Endothelial cell of umbilical vein (primary cell): ENCODE data around the gene KIF15. TPM values are rescaled to one million over a fixed set of nuclear protein-coding genes. Genes with fewer than 3 reads are reported as not detected.

ENCODE experiments used
- BruUV-seq: library from RNA; stranded (reverse); fragments of 400-500 nt; replicated peaks from 2 replicates; lab custom pipeline; 2021; lab: Mats Ljungman, UMichigan
- CTCF ChIA-PET: fragments of 300-600, 350-600 bp; sonication (Branson Sonifier 250); formaldehyde crosslinking; loops from one replicate; lab custom pipeline; 2021; ENCODE audit warnings: antibody characterized with exemption, inconsistent platforms; lab: Charles Lee
- POLR2A ChIA-PET: fragments of 300-600, 350-600 bp; sonication (Branson Sonifier 250); formaldehyde crosslinking; loops from one replicate; lab custom pipeline; 2021; ENCODE audit warnings: antibody characterized with exemption, inconsistent platforms; lab: Charles Lee
- DNase-seq: peaks from one replicate; pipeline ENCODE4 v3.0.0-alpha.2; 2011; ENCODE audit warnings: low read depth, low spot score
- FAIRE-seq: peaks from 2 replicates; lab custom pipeline; 2011; peaks lifted over from hg19 to GRCh38; lab: Jason Lieb, UNC
- H2AFZ ChIP-seq: 2 replicates; pipeline ENCODE4 v1.6.0; 2012; ENCODE audit warnings: low read depth, low read length, control low read depth, inconsistent platforms
- H3K27ac ChIP-seq: 2 replicates; pipeline ENCODE4 v1.5.1; 2011; ENCODE audit warnings: low read depth, mild to moderate bottlenecking, control low read depth, low read length, moderate library complexity; ENCODE audit not compliant: insufficient read depth
- H3K27me3 ChIP-seq, 2 experiments: 2 replicates each; pipeline versions ENCODE4 v1.6.0 to v1.6.1; 2011; ENCODE audit warnings: low read length in 2 of 2, mixed read lengths in 1 of 2; ENCODE audit not compliant: control insufficient read depth in 2 of 2, insufficient read depth in 2 of 2
- H3K36me3 ChIP-seq, 2 experiments: 2 replicates in 1 of 2; 3 replicates in 1 of 2; pipeline ENCODE4 v1.5.1; 2011; ENCODE audit warnings: low read length in 2 of 2, mild to moderate bottlenecking in 1 of 2, moderate library complexity in 1 of 2; ENCODE audit not compliant: control insufficient read depth in 2 of 2, insufficient read depth in 2 of 2; ENCODE audit errors: extremely low read depth in 1 of 2
- H3K4me1 ChIP-seq: 3 replicates; pipeline ENCODE4 v1.5.1; 2011; ENCODE audit warnings: mild to moderate bottlenecking, low read length; ENCODE audit not compliant: control insufficient read depth, insufficient read depth; ENCODE audit errors: extremely low read depth
- H3K4me2 ChIP-seq: 2 replicates; pipeline ENCODE4 v1.6.1; 2011; ENCODE audit warnings: low read length, control low read depth, mixed read lengths; ENCODE audit not compliant: insufficient read depth
- H3K4me3 ChIP-seq, 3 experiments: fragments of 200-600 bp in 1 of 3; sonication (generic), shearing (Covaris generic) in 1 of 3; replicated peaks in 1 of 3; 2 replicates each; pipeline ENCODE4 v1.5.1; 2011 to 2016; ENCODE audit warnings: control low read depth in 3 of 3, low read length in 3 of 3, mild to moderate bottlenecking in 2 of 3, inconsistent platforms in 1 of 3, low read depth in 1 of 3, moderate library complexity in 1 of 3; ENCODE audit not compliant: insufficient read depth in 1 of 3
- H3K79me2 ChIP-seq: 2 replicates; pipeline ENCODE4 v1.6.0; 2012; ENCODE audit warnings: low read length, inconsistent platforms; ENCODE audit not compliant: control insufficient read depth, insufficient read depth
- H3K9ac ChIP-seq: replicated peaks from 2 replicates; pipeline ENCODE3; 2011; ENCODE audit warnings: low read length, control low read depth; ENCODE audit not compliant: insufficient read depth; ENCODE audit errors: extremely low read depth
- H3K9me1 ChIP-seq: replicated peaks from 3 replicates; pipeline ENCODE4 v1.6.0; 2011; ENCODE audit warnings: mild to moderate bottlenecking, low read length; ENCODE audit not compliant: control insufficient read depth, insufficient read depth; ENCODE audit errors: extremely low read depth
- H3K9me3 ChIP-seq: replicated peaks from 2 replicates; pipeline ENCODE4 v1.5.1; 2012; ENCODE audit warnings: low read length, inconsistent platforms; ENCODE audit not compliant: control insufficient read depth, insufficient read depth
- H4K20me1 ChIP-seq: replicated peaks from 2 replicates; pipeline ENCODE3; 2011; ENCODE audit warnings: mild to moderate bottlenecking, low read length; ENCODE audit not compliant: control insufficient read depth, insufficient read depth; ENCODE audit errors: extremely low read depth
- CTCF ChIP-seq, 2 donors: IDR thresholded peaks; 1 replicate in 1 of 2; 2 replicates in 1 of 2; pipeline ENCODE4 v1.5.1; 2011; ENCODE audit warnings: low read length in 2 of 2, mild to moderate bottlenecking in 2 of 2, moderate library complexity in 2 of 2, control low read depth in 1 of 2, inconsistent platforms in 1 of 2, low read depth in 1 of 2; ENCODE audit not compliant: insufficient read depth in 1 of 2; ENCODE audit errors: extremely low read depth in 1 of 2
- EZH2 ChIP-seq: IDR thresholded peaks from 2 replicates; pipeline ENCODE4 v1.6.1; 2012; ENCODE audit warnings: borderline replicate concordance, low read depth, mild to moderate bottlenecking, moderate library complexity, low read length, inconsistent platforms; ENCODE audit not compliant: severe bottlenecking
- FOS ChIP-seq: IDR thresholded peaks from 2 replicates; pipeline ENCODE4 v1.6.1; 2011; ENCODE audit warnings: mild to moderate bottlenecking, low read length, moderate library complexity, borderline replicate concordance; ENCODE audit not compliant: insufficient read depth
- GATA2 ChIP-seq: IDR thresholded peaks from 2 replicates; pipeline ENCODE4 v1.7.0; 2011; ENCODE audit warnings: low read depth, mild to moderate bottlenecking, moderate library complexity, mixed read lengths, low read length; ENCODE audit not compliant: insufficient read length, insufficient read depth
- JUN ChIP-seq: IDR thresholded peaks from 2 replicates; pipeline ENCODE4 v1.6.1; 2011; ENCODE audit warnings: borderline replicate concordance, low read depth; ENCODE audit not compliant: insufficient read length, insufficient read depth
- MAX ChIP-seq: IDR thresholded peaks from 2 replicates; pipeline ENCODE4 v1.6.1; 2011; ENCODE audit not compliant: insufficient read depth, insufficient read length
- MYC ChIP-seq: IDR thresholded peaks from one replicate; pipeline ENCODE4 v1.6.1; 2011; ENCODE audit warnings: mild to moderate bottlenecking, low read depth, low read length
- POLR2A ChIP-seq: IDR thresholded peaks from 2 replicates; pipeline ENCODE4 v1.6.1; 2012; ENCODE audit warnings: low read depth, mild to moderate bottlenecking, control low read depth, low read length
- POLR2AphosphoS5 ChIP-seq: IDR thresholded peaks from 2 replicates; pipeline ENCODE4 v1.6.1; 2012; ENCODE audit warnings: low read depth, mild to moderate bottlenecking, control low read depth, low read length, moderate library complexity; ENCODE audit not compliant: insufficient read depth
- dilution Hi-C: fragments of 300-500 bp; cut with MboI; formaldehyde crosslinking; loops from one replicate; pipeline ENCODE4 v1.15.0; 2019; ENCODE audit warnings: low sequenced_read_pairs; ENCODE audit not compliant: extremely low pct_ligation_motif_present
- intact Hi-C: fragments of 100-400 bp; cut with micrococcal nuclease; formaldehyde crosslinking; loops from one replicate; pipeline ENCODE4 v1.10.0; 2022
- polyA plus RNA-seq, 4 experiments: library from polyadenylated mRNA; depleted of rRNA in 3 of 4; stranded (reverse) in 3 of 4; unstranded in 1 of 4; fragments of >200 nt; gene quantifications; 2 replicates each; pipeline versions ENCODE4 v1.2.1 to v1.2.3, GENCODE V29; 2011 to 2012; ENCODE audit warnings: missing spikeins in 1 of 4
- total RNA-seq: library from RNA; stranded (reverse); gene quantifications from 2 replicates; pipeline ENCODE4 v1.2.3, GENCODE V29; 2021

The KIF15 gene
- total and polyA plus RNA-seq, 2 donors (not counting 3 experiments of a cell fraction or from before 2014, with no cell fraction given) = 2.2 to 21.6 TPM

DNA sequence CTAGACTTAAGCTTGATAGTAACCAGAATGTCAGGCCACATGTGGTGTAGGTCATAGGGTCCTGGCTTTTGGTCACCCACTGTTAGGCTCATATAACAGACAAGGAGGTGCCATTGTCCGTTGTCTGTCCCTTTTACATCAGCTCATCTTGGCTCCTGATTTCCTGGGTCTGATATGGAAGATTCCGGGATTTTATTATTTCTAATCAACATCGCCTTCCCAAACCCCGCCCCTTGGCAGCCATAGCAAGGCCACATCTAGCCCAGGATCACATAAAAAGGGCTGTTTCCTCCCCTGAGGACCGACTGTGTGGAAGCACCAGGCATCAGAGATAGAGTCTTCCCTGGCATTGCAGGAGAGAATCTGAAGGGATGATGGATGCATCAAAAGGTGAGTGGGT lies 112.7 kb downstream of the KIF15 start, which contains the start of gene TGM4:
Gene TGM4, plus strand, starts transcription at position 301 of the 400 bp plus-strand sequence. Its CDS starts 71 bp downstream, at position 372.
- H2AFZ ChIP-seq = no peak within 1 kb of the TSS
- BruUV-seq = no TSS peak
- ChIA-PET POLR2A (no interaction called here), CTCF (interaction anchor here (1.0 kb wide), 1 partner anchor 342 kb away, joined by 3 read pairs; no protein-coding TSS in a partner anchor)
- no peak for TF ChIP-seq MAX
- TF ChIP-seq CTCF (IDR thresholded peaks at IDR 0.05; ENCODE audit: extremely low read depth in 1 of 2, insufficient read depth in 1 of 2, low read depth in 1 of 2, low read length in 2 of 2) = no peak
- TF ChIP-seq EZH2 = no peak
- no peak for TF ChIP-seq POLR2AphosphoS5
- no peak for TF ChIP-seq MYC
- no peak for TF ChIP-seq GATA2
- TF ChIP-seq JUN = no peak
- no peak for TF ChIP-seq POLR2A
- no peak for TF ChIP-seq FOS
- H3K36me3 ChIP-seq = no peaks in the 10 kb centered on the region
- no peaks in the 10 kb centered on the region for H3K79me2 ChIP-seq
- no peak within 1 kb of the TSS for H3K27ac ChIP-seq
- DNase-seq (no peak), FAIRE-seq (no peak)
- H3K4me1 ChIP-seq = no peaks in the 10 kb centered on the region
- no peak within 1 kb of the TSS for H3K4me3 ChIP-seq
- dilution Hi-C loops = no loop called here
- H3K4me2 ChIP-seq = no peak within 1 kb of the TSS
- H4K20me1 ChIP-seq = no peaks in the 10 kb centered on the region
- intact Hi-C loops = no loop called here
- no peaks in the 10 kb centered on the region for H3K9me1 ChIP-seq
- H3K9me3 ChIP-seq = no peaks in the 10 kb centered on the region
- H3K9ac ChIP-seq = no peak within 1 kb of the TSS
- H3K27me3 ChIP-seq = no peaks in the 10 kb centered on the region
